Prostate gland (tissue), 2 donors: Measurements from ENCODE around the gene IL33.

ENCODE experiments used
- POLR2A ChIP-seq: fragments of 450-650 bp; IDR thresholded peaks from one replicate; pipeline ENCODE4 v1.6.1; 2016; ENCODE audit warnings: antibody characterized with exemption, mild to moderate bottlenecking
- POLR2AphosphoS5 ChIP-seq: sonication (generic); formaldehyde crosslinking; IDR thresholded peaks from one replicate; pipeline ENCODE4 v1.6.1; 2017; ENCODE audit warnings: antibody characterized with exemption
- TF ChIP-seq, protein P1 (sequence below), 4 experiments: fragments of 200-600 bp in 2 of 4; fragments of 450-650 bp in 2 of 4; sonication (generic) in 2 of 4; IDR thresholded peaks; 1 replicate in 3 of 4; 2 replicates in 1 of 4; pipeline ENCODE4 v1.5.1; 2016 to 2019; ENCODE audit warnings: antibody characterized with exemption in 4 of 4, mild to moderate bottlenecking in 2 of 4, moderate library complexity in 2 of 4

- TF ChIP-seq, protein P1, sequence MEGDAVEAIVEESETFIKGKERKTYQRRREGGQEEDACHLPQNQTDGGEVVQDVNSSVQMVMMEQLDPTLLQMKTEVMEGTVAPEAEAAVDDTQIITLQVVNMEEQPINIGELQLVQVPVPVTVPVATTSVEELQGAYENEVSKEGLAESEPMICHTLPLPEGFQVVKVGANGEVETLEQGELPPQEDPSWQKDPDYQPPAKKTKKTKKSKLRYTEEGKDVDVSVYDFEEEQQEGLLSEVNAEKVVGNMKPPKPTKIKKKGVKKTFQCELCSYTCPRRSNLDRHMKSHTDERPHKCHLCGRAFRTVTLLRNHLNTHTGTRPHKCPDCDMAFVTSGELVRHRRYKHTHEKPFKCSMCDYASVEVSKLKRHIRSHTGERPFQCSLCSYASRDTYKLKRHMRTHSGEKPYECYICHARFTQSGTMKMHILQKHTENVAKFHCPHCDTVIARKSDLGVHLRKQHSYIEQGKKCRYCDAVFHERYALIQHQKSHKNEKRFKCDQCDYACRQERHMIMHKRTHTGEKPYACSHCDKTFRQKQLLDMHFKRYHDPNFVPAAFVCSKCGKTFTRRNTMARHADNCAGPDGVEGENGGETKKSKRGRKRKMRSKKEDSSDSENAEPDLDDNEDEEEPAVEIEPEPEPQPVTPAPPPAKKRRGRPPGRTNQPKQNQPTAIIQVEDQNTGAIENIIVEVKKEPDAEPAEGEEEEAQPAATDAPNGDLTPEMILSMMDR (IDR thresholded peaks at IDR 0.05) = no peak
- TF ChIP-seq POLR2A (no peak), POLR2AphosphoS5 (no peak)
Measured at GRCh38 chr9:6232336-6232945, 16.8 kb downstream of the IL33 start.
